IMR-90 (cell line): Measurements from ENCODE around the gene PLVAP. TPM values are rescaled to one million over a fixed set of nuclear protein-coding genes. Genes with fewer than 3 reads are reported as not detected.

ENCODE experiments used
- ATAC-seq: fragments of 200-7000 bp; cut with Tn5 transposase; 2 replicates; pipeline ENCODE4 v1.9.1; 2020; ENCODE audit warnings: low read depth, mild to moderate bottlenecking, moderate library complexity
- BruUV-seq: library from RNA; stranded (reverse); fragments of 400-500 nt; replicated peaks from 2 replicates; lab custom pipeline; 2021; lab: Mats Ljungman, UMichigan
- CTCF ChIA-PET: fragments of 300-600 bp; formaldehyde crosslinking; extraction: SDS; loops from one replicate; lab custom pipeline; 2021; ENCODE audit warnings: antibody characterized with exemption; lab: Yijun Ruan, JAX
- POLR2A ChIA-PET: fragments of 300-600 bp; sonication (Branson Sonifier 250); formaldehyde crosslinking; loops from one replicate; lab custom pipeline; 2022; ENCODE audit warnings: antibody characterized with exemption; ENCODE audit not compliant: unreplicated experiment; lab: Charles Lee
- DNase-seq: peaks from one replicate; pipeline ENCODE4 v3.0.0; 2013
- H2AFZ ChIP-seq: replicated peaks from 2 replicates; pipeline ENCODE3; 2013; ENCODE audit warnings: low read length, mild to moderate bottlenecking; ENCODE audit not compliant: poor library complexity
- H2AK5ac ChIP-seq: 2 replicates; pipeline ENCODE4 v1.6.1; 2013; ENCODE audit warnings: low read depth, low read length, inconsistent platforms
- H2AK9ac ChIP-seq: replicated peaks from 2 replicates; pipeline ENCODE3; 2013; ENCODE audit warnings: mild to moderate bottlenecking, low read depth, low read length, moderate library complexity; ENCODE audit not compliant: poor library complexity
- H2BK120ac ChIP-seq: 2 replicates; pipeline ENCODE4 v1.6.1; 2013; ENCODE audit warnings: low read depth, low read length, inconsistent platforms
- H2BK15ac ChIP-seq: 3 replicates; pipeline ENCODE4 v1.6.1; 2013; ENCODE audit warnings: low read depth, low read length, inconsistent platforms
- H2BK20ac ChIP-seq: 2 replicates; pipeline ENCODE4 v1.6.1; 2013; ENCODE audit warnings: low read depth, mild to moderate bottlenecking, inconsistent platforms, low read length, moderate library complexity
- H2BK5ac ChIP-seq: 2 replicates; pipeline ENCODE4 v1.6.1; 2013; ENCODE audit warnings: mild to moderate bottlenecking, low read depth, low read length, inconsistent platforms; ENCODE audit not compliant: poor library complexity, severe bottlenecking
- H3K14ac ChIP-seq: replicated peaks from 2 replicates; pipeline ENCODE4 v1.6.1; 2013; ENCODE audit warnings: low read depth, low read length, inconsistent platforms
- H3K18ac ChIP-seq: 2 replicates; pipeline ENCODE4 v1.6.1; 2013; ENCODE audit warnings: low read depth, low read length, control low read depth
- H3K23ac ChIP-seq: 2 replicates; pipeline ENCODE4 v1.6.1; 2013; ENCODE audit warnings: low read depth, low read length, inconsistent platforms
- H3K27ac ChIP-seq: 2 replicates; pipeline ENCODE4 v1.5.1; 2013; ENCODE audit warnings: mild to moderate bottlenecking, control low read depth, low read length; ENCODE audit not compliant: insufficient read depth
- H3K27me3 ChIP-seq: 2 replicates; pipeline ENCODE4 v1.6.1; 2013; ENCODE audit warnings: low read length; ENCODE audit not compliant: control insufficient read depth, insufficient read depth
- H3K36me3 ChIP-seq: 2 replicates; pipeline ENCODE4 v1.6.1; 2013; ENCODE audit warnings: low read length, mixed read lengths; ENCODE audit not compliant: control insufficient read depth, insufficient read depth
- H3K4ac ChIP-seq: 2 replicates; pipeline ENCODE4 v1.6.1; 2013; ENCODE audit warnings: low read depth, low read length, inconsistent platforms
- H3K4me1 ChIP-seq: 2 replicates; pipeline ENCODE4 v1.6.1; 2013; ENCODE audit warnings: low read length, mixed read lengths; ENCODE audit not compliant: control insufficient read depth, insufficient read depth
- H3K4me2 ChIP-seq: 2 replicates; pipeline ENCODE4 v1.6.1; 2013; ENCODE audit warnings: low read depth, mild to moderate bottlenecking, control low read depth, low read length, moderate library complexity
- H3K4me3 ChIP-seq: 2 replicates; pipeline ENCODE4 v1.5.1; 2013; ENCODE audit warnings: low read depth, mild to moderate bottlenecking, control low read depth, low read length, moderate library complexity; ENCODE audit not compliant: insufficient read depth
- H3K56ac ChIP-seq: 2 replicates; pipeline ENCODE4 v1.6.1; 2013; ENCODE audit warnings: low read length, inconsistent platforms; ENCODE audit not compliant: insufficient read depth; ENCODE audit errors: extremely low read depth
- H3K79me1 ChIP-seq, 2 experiments: 2 replicates each; pipeline ENCODE4 v1.6.1; 2013; ENCODE audit warnings: low read length in 2 of 2, inconsistent platforms in 1 of 2, low read depth in 1 of 2
- H3K9ac ChIP-seq: 2 replicates; pipeline ENCODE4 v1.6.1; 2013; ENCODE audit warnings: low read depth, low read length, control low read depth
- H3K9me1 ChIP-seq: 2 replicates; pipeline ENCODE4 v1.6.1; 2013; ENCODE audit warnings: low read length, inconsistent platforms; ENCODE audit not compliant: insufficient read depth
- H3K9me3 ChIP-seq: 2 replicates; pipeline ENCODE4 v1.6.1; 2013; ENCODE audit warnings: low read length; ENCODE audit not compliant: control insufficient read depth, insufficient read depth
- H4K20me1 ChIP-seq: 2 replicates; pipeline ENCODE4 v1.6.1; 2013; ENCODE audit warnings: low read length, inconsistent platforms; ENCODE audit not compliant: insufficient read depth
- H4K5ac ChIP-seq: 2 replicates; pipeline ENCODE4 v1.6.1; 2013; ENCODE audit warnings: mild to moderate bottlenecking, low read depth, low read length, control low read depth
- H4K8ac ChIP-seq, 2 experiments: 2 replicates each; pipeline ENCODE4 v1.6.1; 2013; ENCODE audit warnings: low read depth in 2 of 2, low read length in 2 of 2, control low read depth in 1 of 2, inconsistent platforms in 1 of 2
- H4K91ac ChIP-seq: 2 replicates; pipeline ENCODE4 v1.6.1; 2013; ENCODE audit warnings: low read depth, low read length, inconsistent platforms; ENCODE audit not compliant: insufficient read depth
- CHD1 ChIP-seq: IDR thresholded peaks from 2 replicates; pipeline ENCODE4 v1.6.1; 2012; ENCODE audit warnings: low read depth, low read length, improper control_type of control experiment
- RFX5 ChIP-seq: IDR thresholded peaks from 2 replicates; pipeline ENCODE4 v1.8.0; 2012; ENCODE audit warnings: low read depth, mild to moderate bottlenecking, low read length, moderate library complexity
- SMC3 ChIP-seq: fragments of 150-350 bp; IDR thresholded peaks from 2 replicates; pipeline ENCODE4 v1.6.1; 2016; ENCODE audit warnings: low read depth, mild to moderate bottlenecking, antibody characterized with exemption, low read length, moderate library complexity
- WGBS, 2 experiments: methylation state at CpG; one replicate each; pipeline versions ENCODE4 v1.1.5 to v1.1.7; 2013; ENCODE audit warnings: missing lambda C conversion rate in 2 of 2; ENCODE audit not compliant: insufficient read length in 1 of 2; ENCODE audit errors: extremely low coverage in 2 of 2; 5-methylcytosine and 5-hydroxymethylcytosine counted together
- dilution Hi-C: fragments of 300-500 bp; cut with HindIII; formaldehyde crosslinking; loops from one replicate; pipeline ENCODE4 v1.14.3; 2018; ENCODE audit warnings: low sequenced_read_pairs; ENCODE audit not compliant: unreplicated experiment
- in situ Hi-C: fragments of 300-500 bp; cut with MboI; formaldehyde crosslinking; loops from 3 replicates; pipeline ENCODE4 v1.14.3; 2019; ENCODE audit warnings: low sequenced_read_pairs, inconsistent platforms, mixed read lengths
- intact Hi-C: fragments of 100-400 bp; cut with micrococcal nuclease; formaldehyde crosslinking; loops from 2 replicates; pipeline ENCODE4 v1.10.0; 2022
- polyA plus RNA-seq, 3 experiments: library from polyadenylated mRNA; depleted of rRNA; stranded (reverse); fragments of >200 nt; gene quantifications; 2 replicates each; pipeline ENCODE4 v1.2.3, GENCODE V29; 2012; ENCODE audit warnings: low replicate concordance in 1 of 3
- total RNA-seq: library from RNA; depleted of rRNA; stranded (reverse); fragments of >200 nt; gene quantifications from 2 replicates; pipeline ENCODE4 v1.2.3, GENCODE V29; 2012
- TF ChIP-seq, protein P1 (sequence below): fragments of 150-350 bp; IDR thresholded peaks from 2 replicates; pipeline ENCODE4 v1.6.1; 2016; ENCODE audit warnings: low read depth, mild to moderate bottlenecking, low read length, moderate library complexity, borderline replicate concordance

The PLVAP gene
- total and polyA plus RNA-seq, 2 of the 4 experiments (the other 2 are of a cell fraction): not detected

DNA sequence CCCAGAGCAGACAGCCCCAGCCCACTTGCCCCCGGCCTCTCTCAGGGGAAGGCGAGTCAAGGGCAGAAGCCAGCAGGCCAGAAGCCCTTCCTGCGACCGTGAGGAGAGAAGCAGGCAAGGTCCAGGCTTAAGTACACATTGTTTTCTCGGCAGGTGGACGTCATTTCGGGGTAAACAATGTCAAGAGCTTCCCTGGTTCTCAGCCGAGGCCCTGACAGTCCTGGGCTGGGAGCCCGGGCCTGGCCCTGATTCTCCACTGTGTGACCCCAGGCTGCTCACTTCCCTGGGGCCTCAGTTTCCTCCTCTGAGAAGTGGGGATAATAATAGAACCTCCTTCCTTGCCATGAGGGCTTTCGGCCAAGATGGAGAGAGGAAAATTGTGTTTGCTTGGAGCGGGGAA is 19.4 kb downstream of the PLVAP start:
- Histone ChIP-seq H3K4me3 (no peak overlapping the region), H2AK9ac (no peak overlapping the region), H3K4me1 (no peaks in the 10 kb centered on the region), H3K27ac (no peak overlapping the region), H3K4ac (no peak overlapping the region), H2AFZ (no peak overlapping the region), H3K56ac (no peak overlapping the region), H2BK120ac (no peak overlapping the region), H3K4me2 (no peak overlapping the region), H3K23ac (no peak overlapping the region; the same call in 1 of the 2 replicates), H3K36me3 (no peaks in the 10 kb centered on the region), H2BK20ac (no peak overlapping the region), H3K9me1 (no peaks in the 10 kb centered on the region), H2AK5ac (no peak overlapping the region), H3K18ac (no peak overlapping the region), H3K79me1 (no peaks in the 10 kb centered on the region), H4K91ac (no peak overlapping the region), H4K8ac (no peak overlapping the region), H3K27me3 (peaks cover 8% of the 10 kb centered on the region), H4K5ac (no peak overlapping the region), H4K20me1 (no peaks in the 10 kb centered on the region), H3K9ac (no peak overlapping the region), H3K9me3 (no peaks in the 10 kb centered on the region), H2BK5ac (no peak overlapping the region), H2BK15ac (no peak overlapping the region), H3K14ac (no peak overlapping the region)
- WGBS, 2 experiments: 56% methylated on average over 5 of the region's 11 CpGs; no CpG with 5 or more reads in 1 of the 2 experiments
- dilution Hi-C loops: no loop called here
- CTCF ChIA-PET: no interaction called here
- TF ChIP-seq, protein P1, sequence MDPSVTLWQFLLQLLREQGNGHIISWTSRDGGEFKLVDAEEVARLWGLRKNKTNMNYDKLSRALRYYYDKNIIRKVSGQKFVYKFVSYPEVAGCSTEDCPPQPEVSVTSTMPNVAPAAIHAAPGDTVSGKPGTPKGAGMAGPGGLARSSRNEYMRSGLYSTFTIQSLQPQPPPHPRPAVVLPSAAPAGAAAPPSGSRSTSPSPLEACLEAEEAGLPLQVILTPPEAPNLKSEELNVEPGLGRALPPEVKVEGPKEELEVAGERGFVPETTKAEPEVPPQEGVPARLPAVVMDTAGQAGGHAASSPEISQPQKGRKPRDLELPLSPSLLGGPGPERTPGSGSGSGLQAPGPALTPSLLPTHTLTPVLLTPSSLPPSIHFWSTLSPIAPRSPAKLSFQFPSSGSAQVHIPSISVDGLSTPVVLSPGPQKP: no peak
- TF ChIP-seq RFX5: no peak
- no peak for TF ChIP-seq SMC3
- no peak for TF ChIP-seq CHD1
- in situ Hi-C loops: no loop called here
- intact Hi-C loops: no loop called here
- no TSS peak for BruUV-seq
- ATAC-seq (no peak), DNase-seq (no peak)
- POLR2A ChIA-PET: interaction anchor here (0.6 kb wide), 1 partner anchor 213 kb away, joined by 5 read pairs; no protein-coding TSS in a partner anchor
